HG03025 (cell line): ENCODE data around the gene PHACTR3.

Experiments used
- ATAC-seq: cut with Tn5 transposase; IDR thresholded peaks from one replicate; pipeline ENCODE4 v1.9.1; 2021; ENCODE audit warnings: mild to moderate bottlenecking, moderate library complexity; ENCODE audit not compliant: unreplicated experiment, low FRiP score

PHACTR3 gene

DNA sequence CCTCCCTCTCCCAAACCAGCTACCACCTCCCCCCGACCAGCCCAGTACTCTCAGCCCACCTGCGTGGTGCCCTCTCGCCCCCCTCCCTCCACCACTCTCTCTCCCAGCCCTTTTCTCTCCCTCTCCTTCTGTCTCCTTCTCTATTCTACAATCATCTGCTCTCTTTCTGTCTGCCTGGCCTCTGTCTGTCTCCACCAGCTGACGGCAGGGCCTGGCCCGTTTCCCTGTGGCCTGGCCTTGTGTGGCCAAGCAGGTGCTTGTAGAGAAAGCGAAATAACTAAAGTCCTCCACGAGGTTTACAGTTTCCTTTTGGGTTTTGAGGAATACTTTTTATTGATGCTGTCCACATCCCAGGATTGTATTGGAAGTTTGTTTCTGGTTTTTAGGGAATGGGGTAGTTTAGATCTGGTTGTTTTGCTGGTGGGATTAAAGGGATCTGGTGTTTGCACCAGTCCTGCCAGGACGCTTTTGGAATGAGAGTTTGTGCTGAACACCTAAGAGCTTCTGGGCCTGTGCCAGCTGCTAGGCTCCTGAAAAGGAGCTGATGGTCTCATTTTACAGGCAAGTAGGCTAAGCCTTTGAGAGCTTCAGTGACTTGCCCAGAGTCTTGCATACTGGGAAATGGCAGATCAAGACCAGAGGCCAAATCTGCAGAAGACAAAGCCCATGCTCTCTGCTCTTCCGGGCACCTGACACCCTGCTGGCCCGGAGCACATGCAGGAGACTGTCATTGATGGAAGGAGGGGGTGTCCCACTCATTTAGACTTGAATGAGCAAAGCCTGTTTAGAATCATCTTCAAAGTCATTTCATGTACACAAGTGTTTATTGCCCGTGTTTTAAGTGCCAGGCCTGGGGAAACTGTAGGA, 167.4 kb downstream of the PHACTR3 start:
- ATAC-seq, result no peak

DNA sequence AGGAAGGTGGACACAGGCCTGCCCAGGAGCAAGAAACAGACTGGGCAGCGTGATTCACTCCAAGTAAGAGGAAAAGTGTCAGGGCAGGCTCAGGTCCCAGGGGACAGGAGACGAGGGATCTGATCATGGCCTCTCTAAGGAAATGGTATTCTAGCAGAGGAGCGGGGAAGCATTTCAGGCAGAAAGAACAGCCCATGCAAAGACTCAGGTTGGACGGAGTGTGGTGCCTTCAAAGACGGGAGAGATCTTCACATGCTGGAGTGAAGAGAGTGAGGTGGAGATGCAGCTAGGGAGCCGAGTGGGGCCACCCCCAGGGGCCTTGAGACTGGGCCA, 168.0 kb downstream of the PHACTR3 start:
- ATAC-seq, result no peak

DNA sequence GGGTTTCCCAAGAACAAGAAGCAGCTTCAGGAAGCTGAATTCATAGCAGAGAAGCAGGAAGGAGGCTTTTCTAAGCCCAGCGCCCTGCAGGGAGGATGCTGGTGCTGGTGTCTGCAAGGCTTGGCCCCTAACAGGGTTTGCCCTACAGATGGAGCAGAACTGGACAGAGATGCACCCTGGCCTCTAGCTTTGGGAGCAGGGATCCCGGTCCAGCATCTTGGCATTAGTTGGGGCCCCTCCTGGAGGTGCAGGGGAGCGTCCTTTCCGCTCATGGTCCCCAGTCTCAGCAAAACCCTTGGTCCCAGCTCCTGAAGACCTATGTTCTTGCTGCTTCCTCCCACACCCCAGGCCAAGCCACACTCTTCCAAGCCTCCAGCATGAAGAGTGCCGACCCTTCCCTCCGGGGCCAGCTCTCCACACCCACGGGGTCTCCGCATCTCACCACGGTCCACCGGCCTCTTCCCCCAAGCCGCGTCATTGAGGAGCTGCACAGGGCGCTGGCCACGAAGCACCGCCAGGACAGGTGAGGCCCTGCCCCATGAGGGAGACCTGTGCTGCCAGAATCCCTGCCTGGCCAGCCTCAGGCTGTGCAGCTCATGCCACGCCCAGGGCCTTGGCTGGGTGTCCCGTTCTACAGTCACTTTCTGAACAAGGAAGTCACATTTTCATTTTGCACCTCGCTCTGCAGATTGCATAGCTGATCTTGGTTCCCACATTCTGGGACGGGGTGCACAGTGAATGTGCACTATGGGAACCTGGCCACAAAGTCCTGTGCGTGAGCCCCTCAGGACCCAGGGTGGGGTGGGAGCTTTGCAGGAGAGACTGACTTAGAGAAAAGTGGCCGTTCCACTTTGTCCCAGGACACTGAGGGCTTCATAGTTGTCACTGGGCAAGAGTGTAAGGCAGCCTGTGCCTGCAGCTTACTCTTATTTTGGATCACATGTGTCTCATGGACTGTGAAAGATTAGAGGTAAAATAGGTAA, 168.9 kb downstream of the PHACTR3 start:
- ATAC-seq, result no peak

GRCh38 chr20:59774204-59774641, 169.9 kb downstream of the PHACTR3 start:
- no peak for ATAC-seq

DNA sequence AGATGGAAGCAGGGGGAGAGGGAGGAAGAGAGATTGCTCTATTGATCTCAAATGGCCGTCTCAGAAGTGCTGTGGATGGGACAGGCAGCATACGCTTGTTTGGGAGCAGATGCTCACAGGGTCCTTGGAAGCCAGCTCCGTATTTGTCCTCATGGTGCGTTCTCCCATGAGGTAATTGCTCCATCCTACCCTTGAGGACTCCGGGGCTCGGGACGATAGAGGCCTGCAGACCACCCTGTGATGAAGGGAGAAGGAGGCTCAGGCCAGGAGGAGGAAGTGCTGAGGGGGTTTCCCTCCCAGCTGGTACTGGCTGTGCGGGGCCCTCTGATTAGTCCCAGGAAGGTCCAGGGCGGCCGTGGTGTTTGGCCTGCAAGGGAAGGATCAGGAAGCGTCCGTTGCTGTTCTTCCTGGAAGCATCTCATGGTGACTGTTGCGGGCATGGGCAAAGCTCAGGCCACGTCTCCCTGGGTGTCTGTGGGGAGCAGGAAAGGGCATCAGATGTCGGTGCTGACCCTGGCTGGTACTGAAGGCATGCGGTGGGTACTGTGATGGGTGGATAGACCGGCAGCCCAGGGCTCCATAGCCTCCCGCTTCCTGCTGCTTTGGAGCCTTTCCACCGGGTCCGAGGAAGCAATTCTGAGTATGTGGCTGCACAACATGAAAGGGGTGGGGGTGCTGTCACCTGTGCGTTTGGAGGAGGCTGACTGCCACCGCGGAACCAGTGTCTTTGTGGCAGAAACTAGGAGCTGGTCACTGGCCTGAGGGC, 170.8 kb downstream of the PHACTR3 start:
- no peak for ATAC-seq

GRCh38 chr20:59775687-59776055, 171.3 kb downstream of the PHACTR3 start:
- ATAC-seq, result no peak

DNA sequence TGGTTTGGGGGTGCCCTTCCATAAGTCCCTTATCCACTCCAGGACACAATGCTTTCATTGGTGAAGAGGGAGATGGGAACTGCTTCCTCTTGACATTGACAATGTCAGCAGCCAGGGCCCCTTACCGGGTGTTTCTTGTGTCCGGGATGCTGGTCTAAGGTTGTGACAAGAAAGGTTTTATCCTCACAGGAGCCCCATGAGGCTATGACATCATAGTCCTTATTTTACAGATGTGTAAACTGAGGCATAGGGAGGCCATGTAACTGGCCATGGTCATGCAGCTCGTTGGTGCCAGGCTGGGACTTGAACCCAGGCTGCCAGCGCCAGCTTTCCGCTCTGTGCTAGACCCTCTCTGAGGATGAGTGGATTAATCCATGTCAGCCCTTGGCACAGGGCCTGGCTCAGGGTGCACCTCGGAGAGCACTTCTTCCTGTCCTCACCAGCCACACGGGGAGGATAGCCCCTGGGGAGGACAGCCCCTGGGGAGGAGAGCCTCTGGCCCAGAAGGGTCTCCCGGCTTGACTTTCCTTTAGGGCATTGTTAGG, 171.8 kb downstream of the PHACTR3 start:
- ATAC-seq, result no peak

- no peak for ATAC-seq
Measured at GRCh38 chr20:59776626-59777330, 172.4 kb downstream of the PHACTR3 start.

DNA sequence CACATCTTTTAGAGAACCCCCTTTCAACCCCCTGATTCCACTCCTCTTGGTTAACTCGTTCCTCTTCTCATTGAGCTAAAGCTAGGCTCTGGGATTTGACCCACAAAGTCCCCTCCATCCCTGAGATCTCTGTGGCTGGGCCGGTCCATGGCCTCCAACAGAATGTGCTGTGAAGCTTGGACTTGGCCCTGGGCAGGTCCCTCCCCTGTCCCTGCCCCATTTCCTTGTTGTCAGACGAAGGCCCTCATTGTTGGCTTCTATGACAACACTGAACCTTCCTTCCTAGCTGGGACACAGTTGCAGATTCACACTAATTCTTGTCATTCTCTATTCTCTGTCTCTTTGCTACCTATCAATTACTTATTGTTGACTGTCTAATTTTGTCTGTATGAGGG, 173.0 kb downstream of the PHACTR3 start:
- ATAC-seq, result no peak

- ATAC-seq, result no peak
Measured at GRCh38 chr20:59777814-59778575, 173.7 kb downstream of the PHACTR3 start.

DNA sequence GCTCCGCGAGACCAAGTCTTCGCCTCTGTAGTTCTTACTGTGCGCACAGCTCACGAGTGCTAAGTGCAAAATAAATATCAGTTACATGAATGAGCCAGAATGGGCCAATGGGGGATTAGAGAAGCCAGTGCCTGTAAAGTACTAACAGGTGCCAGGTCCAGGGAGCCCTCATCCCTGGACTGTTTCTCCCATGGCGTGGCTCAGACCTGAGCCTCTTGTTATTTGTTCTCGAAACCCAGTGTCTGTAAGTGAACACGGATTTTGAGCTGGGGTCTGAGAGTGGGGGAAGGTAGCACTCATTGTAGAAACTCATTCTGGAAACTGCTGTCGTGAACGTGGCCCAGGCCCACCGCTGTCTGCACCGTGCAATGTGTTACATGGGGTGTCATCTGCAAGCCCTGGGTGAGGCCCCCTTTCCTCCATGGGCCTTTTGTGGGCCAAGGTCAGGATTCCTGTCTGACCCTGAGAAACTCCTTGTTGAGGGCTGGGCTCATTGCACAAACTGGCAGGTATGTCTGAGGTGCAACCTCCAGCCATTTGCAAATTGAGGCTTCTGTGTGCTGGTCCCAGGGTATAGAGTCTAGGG, 174.4 kb downstream of the PHACTR3 start:
- ATAC-seq, result no peak

DNA sequence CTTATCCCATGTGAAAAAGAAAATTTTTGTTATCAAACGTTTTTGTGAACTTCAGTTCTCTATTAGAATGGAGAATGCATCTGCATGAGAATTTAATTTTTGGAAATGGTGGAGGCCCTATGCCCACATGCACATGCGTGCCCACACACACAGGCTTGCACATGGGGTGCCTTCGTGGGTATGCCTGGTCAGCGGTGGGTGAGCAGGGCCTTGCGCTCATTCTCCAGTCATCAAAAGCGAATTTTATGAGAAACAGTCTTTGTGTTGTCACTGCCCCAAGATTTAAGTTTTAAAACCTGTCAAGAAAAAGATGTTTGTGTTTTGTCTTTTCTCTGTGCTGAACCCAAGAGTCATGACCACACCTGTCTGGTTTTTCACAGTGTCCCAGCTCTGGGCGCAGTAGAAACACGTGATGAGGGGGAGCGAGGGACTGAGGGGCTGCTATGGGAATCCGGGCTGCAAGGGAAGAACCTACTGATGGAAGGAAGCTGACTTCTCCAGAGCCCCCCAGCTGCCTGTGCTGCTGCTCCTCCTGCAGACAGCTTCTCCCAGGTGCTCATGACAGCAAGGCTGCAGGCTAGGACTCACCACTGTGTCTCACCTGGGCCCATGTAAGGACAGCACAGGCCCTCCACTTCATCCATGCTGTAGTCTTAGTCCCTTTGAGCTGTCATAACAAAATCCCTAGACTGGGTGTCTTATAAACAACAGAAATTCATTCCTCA, 175.5 kb downstream of the PHACTR3 start:
- no peak for ATAC-seq

GRCh38 chr20:59780494-59781185, 176.3 kb downstream of the PHACTR3 start:
- no peak for ATAC-seq

DNA sequence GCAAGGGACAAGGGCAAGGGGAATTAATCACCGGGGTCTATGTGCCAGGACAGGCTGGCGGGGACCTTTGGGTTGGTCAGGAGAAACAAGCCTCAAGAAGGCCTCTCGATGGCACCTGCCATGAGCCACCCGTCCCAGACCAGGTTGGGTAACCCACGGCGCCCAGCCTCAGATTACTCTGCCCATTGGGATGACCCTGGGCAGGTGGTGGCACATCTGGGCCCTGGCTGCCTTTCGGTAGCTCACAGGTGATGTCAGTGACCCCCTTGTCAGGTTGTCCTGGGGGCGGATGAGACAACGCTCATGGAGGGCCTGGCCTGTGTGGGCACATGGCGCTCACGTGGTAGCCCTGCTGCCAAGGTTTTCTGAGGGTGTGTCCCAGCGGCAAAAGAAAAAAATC, 176.9 kb downstream of the PHACTR3 start:
- no peak for ATAC-seq

DNA sequence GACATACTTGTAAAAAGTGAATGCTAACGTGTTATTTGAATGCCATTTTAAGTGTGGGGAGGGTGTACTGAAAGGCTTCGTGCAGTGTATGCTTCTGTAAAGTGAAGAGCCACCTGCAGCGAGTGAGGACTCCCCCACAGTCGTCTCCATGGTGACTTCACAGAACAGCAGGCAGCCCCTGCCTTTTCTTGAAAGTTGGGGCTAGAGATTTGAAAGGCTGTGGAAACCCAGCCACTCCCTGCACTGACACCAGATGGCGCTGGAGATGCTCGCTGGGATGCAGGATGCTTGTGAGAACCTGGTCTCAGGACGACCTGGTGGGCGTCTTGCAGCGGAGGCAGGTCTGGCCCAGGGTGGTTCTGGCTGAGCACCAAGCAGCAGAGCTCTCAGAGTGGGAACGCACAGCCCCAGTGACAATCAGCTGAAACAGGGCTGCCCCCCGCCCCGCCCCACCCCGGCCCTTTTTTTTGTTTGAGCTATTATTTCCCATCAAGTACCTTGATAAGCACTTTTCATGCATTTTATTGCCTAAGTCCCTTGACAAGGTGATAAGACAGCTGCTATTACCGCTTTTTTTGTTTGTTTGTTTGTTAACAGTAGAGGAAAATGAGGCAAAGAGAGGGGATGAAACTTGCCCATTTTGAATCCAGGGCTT, 178.8 kb downstream of the PHACTR3 start:
- no peak for ATAC-seq

- ATAC-seq, result no peak
Measured at GRCh38 chr20:59783641-59784010, 179.3 kb downstream of the PHACTR3 start.

DNA sequence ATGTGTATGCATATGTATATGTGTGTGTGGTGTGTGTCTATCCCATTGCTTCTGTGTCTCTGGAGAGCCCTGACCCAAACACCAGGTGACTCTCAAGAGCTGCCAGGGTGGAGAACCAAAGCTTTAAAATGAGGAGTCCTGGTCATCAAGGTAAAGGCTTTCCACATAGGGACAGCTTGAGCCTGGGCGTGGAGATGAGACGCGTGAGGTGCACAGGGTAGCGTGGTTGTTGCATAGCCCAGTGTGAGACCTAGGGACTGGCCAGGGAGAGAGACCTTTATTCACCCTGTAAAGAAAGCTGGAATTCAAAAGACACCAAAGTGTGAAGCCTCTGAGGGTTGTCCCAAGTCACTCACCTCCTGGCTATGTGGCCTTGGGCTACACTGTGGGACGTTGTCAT, 180.0 kb downstream of the PHACTR3 start:
- no peak for ATAC-seq
